Mesodermal cell (in vitro differentiated cells): Measurements from ENCODE around the gene ACAT1.
"Not testable (repeated sequence)": the region's sequence is repeated elsewhere in the genome, so short reads cannot be mapped to it uniquely, and the experiment has no call there.

Experiments used
- H3K27ac ChIP-seq: 2 replicates; pipeline ENCODE4 v1.7.0; 2013; ENCODE audit warnings: mild to moderate bottlenecking, low read depth, low read length, moderate library complexity; ENCODE audit not compliant: severe bottlenecking
- H3K36me3 ChIP-seq: 2 replicates; pipeline ENCODE4 v1.7.1; 2013; ENCODE audit warnings: mild to moderate bottlenecking, low read length, moderate library complexity; ENCODE audit not compliant: control insufficient read depth, insufficient read depth
- H3K4me1 ChIP-seq: one replicate; pipeline ENCODE4 v1.7.1; 2013; ENCODE audit warnings: mild to moderate bottlenecking, low read length; ENCODE audit not compliant: insufficient read depth, control insufficient read depth, poor library complexity, severe bottlenecking
- H3K4me3 ChIP-seq: 2 replicates; pipeline ENCODE4 v1.7.0; 2013; ENCODE audit warnings: low read length, control low read depth, mild to moderate bottlenecking; ENCODE audit not compliant: insufficient read depth, poor library complexity, severe bottlenecking; ENCODE audit errors: extremely low read depth
- H3K9me3 ChIP-seq: 2 replicates; pipeline ENCODE4 v1.7.1; 2013; ENCODE audit warnings: mild to moderate bottlenecking, low read length, moderate library complexity; ENCODE audit not compliant: control insufficient read depth
- WGBS, 2 experiments: methylation state at CpG; one replicate each; pipeline ENCODE4 v1.1.5; 2013; ENCODE audit warnings: missing lambda C conversion rate in 2 of 2; ENCODE audit not compliant: insufficient coverage in 2 of 2; 5-methylcytosine and 5-hydroxymethylcytosine counted together

ACAT1 gene

GRCh38 chr11:108147150-108147549 lies 25.8 kb downstream of the ACAT1 start:
- H3K36me3 ChIP-seq: peaks cover 95% of the 10 kb centered on the region
- 100% methylated on average over 1 of the region's 1 CpG; no CpG with 5 or more reads in 1 of the 2 experiments for WGBS, 2 experiments

GRCh38 chr11:108148556-108148955 lies 27.2 kb downstream of the ACAT1 start:
- H3K36me3 ChIP-seq: peaks cover 87% of the 10 kb centered on the region
- WGBS, 2 experiments: 100% methylated on average over 1 to 3 of the region's 3 CpGs

More at GRCh38 chr11:108147150-108147549, 25.8 kb downstream of the ACAT1 start:
- no peaks in the 10 kb centered on the region for H3K9me3 ChIP-seq
- H3K27ac ChIP-seq: no peak overlapping the region
- H3K4me1 ChIP-seq: no peaks in the 10 kb centered on the region
- H3K4me3 ChIP-seq: no peak overlapping the region

GRCh38 chr11:108154591-108154990 lies 33.2 kb downstream of the ACAT1 start:
- no peaks in the 10 kb centered on the region for H3K4me1 ChIP-seq
- peaks cover 53% of the 10 kb centered on the region for H3K36me3 ChIP-seq
- H3K4me3 ChIP-seq: no peak overlapping the region
- H3K27ac ChIP-seq: no peak overlapping the region
- H3K9me3 ChIP-seq: no peaks in the 10 kb centered on the region
- WGBS, 2 experiments: 100% methylated on average over 1 of the region's 2 CpGs; no CpG with 5 or more reads in 1 of the 2 experiments

More at GRCh38 chr11:108148556-108148955, 27.2 kb downstream of the ACAT1 start:
- no peak overlapping the region for H3K27ac ChIP-seq
- no peak overlapping the region for H3K4me3 ChIP-seq
- no peaks in the 10 kb centered on the region for H3K4me1 ChIP-seq
- no peaks in the 10 kb centered on the region for H3K9me3 ChIP-seq

- 94% methylated on average over 4 of the region's 5 CpGs; no CpG with 5 or more reads in 1 of the 2 experiments for whole genome bisulfite sequencing, 2 experiments
- no peak overlapping the region for H3K27ac ChIP-seq
- H3K36me3 ChIP-seq: peaks cover 72% of the 10 kb centered on the region
- H3K4me1 ChIP-seq: no peaks in the 10 kb centered on the region
- no peaks in the 10 kb centered on the region for H3K9me3 ChIP-seq
- no peak overlapping the region for H3K4me3 ChIP-seq
Observed at GRCh38 chr11:108160970-108161566, 39.7 kb downstream of the ACAT1 start.

- not testable (repeated sequence) for H3K9me3 ChIP-seq, H3K27ac ChIP-seq, H3K4me3 ChIP-seq, H3K4me1 ChIP-seq
- WGBS, 2 experiments: 75 to 100% methylated on average over 3 of the region's 6 CpGs
- H3K36me3 ChIP-seq: peaks cover 82% of the 10 kb centered on the region
Observed at GRCh38 chr11:108162878-108163277, 41.5 kb downstream of the ACAT1 start.

GRCh38 chr11:108167624-108168023 lies 46.3 kb downstream of the ACAT1 start:
- no peak overlapping the region for H3K4me3 ChIP-seq
- peaks cover 83% of the 10 kb centered on the region for H3K36me3 ChIP-seq
- H3K27ac ChIP-seq: no peak overlapping the region
- H3K4me1 ChIP-seq: no peaks in the 10 kb centered on the region
- no peaks in the 10 kb centered on the region for H3K9me3 ChIP-seq

GRCh38 chr11:108170184-108170583 lies 48.8 kb downstream of the ACAT1 start:
- H3K4me1 ChIP-seq: no peaks in the 10 kb centered on the region
- H3K27ac ChIP-seq: no peak overlapping the region
- no peak overlapping the region for H3K4me3 ChIP-seq
- no CpG with 5 or more reads among the region's 2 CpGs for WGBS, 2 experiments
- no peaks in the 10 kb centered on the region for H3K9me3 ChIP-seq
- H3K36me3 ChIP-seq: peaks cover 80% of the 10 kb centered on the region

GRCh38 chr11:108177570-108177969 lies 56.2 kb downstream of the ACAT1 start:
- 85% methylated on average over 4 of the region's 5 CpGs; no CpG with 5 or more reads in 1 of the 2 experiments for WGBS, 2 experiments
- no peak overlapping the region for H3K4me3 ChIP-seq
- no peak overlapping the region for H3K27ac ChIP-seq
- H3K4me1 ChIP-seq: no peaks in the 10 kb centered on the region
- H3K9me3 ChIP-seq: no peaks in the 10 kb centered on the region
- H3K36me3 ChIP-seq: peaks cover 69% of the 10 kb centered on the region

GRCh38 chr11:108193725-108194124 lies 72.4 kb downstream of the ACAT1 start:
- no peak overlapping the region for H3K4me3 ChIP-seq
- H3K27ac ChIP-seq: no peak overlapping the region
- H3K9me3 ChIP-seq: no peaks in the 10 kb centered on the region
- no peaks in the 10 kb centered on the region for H3K4me1 ChIP-seq
- H3K36me3 ChIP-seq: peaks cover 68% of the 10 kb centered on the region

- H3K4me3 ChIP-seq: no peak overlapping the region
- 93% methylated on average over 3 of the region's 3 CpGs; no CpG with 5 or more reads in 1 of the 2 experiments for WGBS, 2 experiments
- H3K27ac ChIP-seq: no peak overlapping the region
- no peaks in the 10 kb centered on the region for H3K9me3 ChIP-seq
- H3K4me1 ChIP-seq: no peaks in the 10 kb centered on the region
- peaks cover 56% of the 10 kb centered on the region for H3K36me3 ChIP-seq
Observed at GRCh38 chr11:108196901-108197300, 75.5 kb downstream of the ACAT1 start.
